Pancreas (tissue), 10 donors: ENCODE data around the gene CELF5. TPM values are rescaled to one million over a fixed set of nuclear protein-coding genes. Genes with fewer than 3 reads are reported as not detected.

ENCODE experiments used
- ATAC-seq, 4 donors: fragments of 200-7000 bp; cut with Tn5 transposase; one replicate each; pipeline versions ENCODE4 v1.8.0 to v1.9.1; 2020; ENCODE audit warnings: mild to moderate bottlenecking in 4 of 4, moderate library complexity in 4 of 4
- DNase-seq, 6 donors: peaks; one replicate each; pipeline ENCODE4 v3.0.0-alpha.2; 2020
- FAIRE-seq: peaks from 2 replicates; lab custom pipeline; 2012; peaks lifted over from hg19 to GRCh38; lab: Jason Lieb, UNC
- H3K27ac ChIP-seq, 4 donors: fragments of 200-600 bp; sonication (generic); 1 replicate in 3 of 4; 2 replicates in 1 of 4; pipeline versions ENCODE4 v1.5.0 to v1.8.0; 2020
- H3K27me3 ChIP-seq, 4 donors: fragments of 200-600 bp; one replicate each; pipeline ENCODE4 v1.8.0; 2021
- H3K36me3 ChIP-seq, 3 donors: fragments of 200-600 bp; sonication (generic) in 1 of 3; one replicate each; pipeline versions ENCODE4 v1.5.0 to v1.8.0; 2020 to 2021
- H3K4me1 ChIP-seq, 3 donors: fragments of 200-600 bp; one replicate each; pipeline ENCODE4 v1.8.0; 2021
- H3K4me3 ChIP-seq, 4 donors: fragments of 200-600 bp; sonication (generic) in 2 of 4; one replicate each; pipeline versions ENCODE4 v1.5.0 to v1.8.0; 2020 to 2021
- H3K9me3 ChIP-seq, 4 donors: fragments of 200-600 bp; one replicate each; pipeline ENCODE4 v1.8.0; 2021
- CTCF ChIP-seq, 4 donors: fragments of 200-600 bp; sonication (generic) in 3 of 4; IDR thresholded peaks; one replicate each; pipeline versions ENCODE4 v1.5.0 to v1.8.0; 2021; ENCODE audit warnings: antibody characterized with exemption in 4 of 4
- WGBS, 2 donors: extraction: QIAGEN DNeasy Blood & Tissue Kit; methylation state at CpG; one replicate each; pipeline ENCODE4 v1.1.7; 2013; 5-methylcytosine and 5-hydroxymethylcytosine counted together
- intact Hi-C, 3 donors: fragments of 100-400 bp; cut with DNase I; formaldehyde crosslinking; loops; one replicate each; pipeline versions ENCODE4 v1.11.1 to v1.14.2; 2022
- polyA plus RNA-seq, 2 donors: library from polyadenylated mRNA; stranded (reverse); fragments of 200-250 nt; gene quantifications; one replicate each; pipeline ENCODE4 v1.2.3, GENCODE V29; 2013
- total RNA-seq, 6 donors: library from RNA; stranded (reverse); fragmentation: NEBNext Ultra II Directional in 4 of 6; extraction: Animal tissue kit (Norgen Biotek cat#: 25700) in 4 of 6; gene quantifications; one replicate each; pipeline versions ENCODE4 v1.2.1 to v1.2.4, GENCODE V29; 2021 to 2023
- donor health status: healthy with polysubstance abuse.
- donor health status: DM: no; HTN: no; CAD: no; lungs with moderate emphysema.
- donor health status: DM: no; HTN: no; CAD: no.
- donor health status: control.
- donor health status: control.
- donor health status: Bipolar disorder and iron deficiency.
- donor health status: DM: yes; HTN: yes; CAD: no.
- donor health status: DM: no; HTN: no; CAD: no.
- donor health status: DM: no; HTN: no; CAD: no.
- donor health status: DM: yes; HTN: yes; CAD: no.

The CELF5 gene
- total and polyA plus RNA-seq, 8 donors = 0.30 to 1.6 (median 0.65) TPM

- DNase-seq = no peak
- FAIRE-seq = no peak
- whole genome bisulfite sequencing, 2 donors = 40 to 41% methylated on average over 5 of the region's 5 CpGs
- no peak overlapping the region for H3K27ac ChIP-seq
- H3K4me3 ChIP-seq = no peak overlapping the region
- no peaks in the 10 kb centered on the region for H3K27me3 ChIP-seq
- no peaks in the 10 kb centered on the region for H3K9me3 ChIP-seq
- intact Hi-C loops = no loop called here
- H3K4me1 ChIP-seq = no peaks in the 10 kb centered on the region
- no peak for TF ChIP-seq CTCF (IDR thresholded peaks at IDR 0.05)
- no peaks in the 10 kb centered on the region for H3K36me3 ChIP-seq
- ATAC-seq = no peak
Measured at GRCh38 chr19:3277649-3278048, 53.2 kb downstream of the CELF5 start.

- Histone ChIP-seq H3K4me1 (no peaks in the 10 kb centered on the region), H3K27ac (no peak overlapping the region), H3K27me3 (no peaks in the 10 kb centered on the region), H3K4me3 (no peak overlapping the region), H3K36me3 (no peaks in the 10 kb centered on the region), H3K9me3 (no peaks in the 10 kb centered on the region)
- ATAC-seq = no peak
- DNase-seq = no peak
- intact Hi-C loops = no loop called here
- 76 to 87% methylated on average over 11 of the region's 11 CpGs for WGBS, 2 donors
- TF ChIP-seq CTCF (IDR thresholded peaks at IDR 0.05) = no peak
- no peak for FAIRE-seq
Measured at GRCh38 chr19:3278294-3278693, 53.8 kb downstream of the CELF5 start.

- no peaks in the 10 kb centered on the region for H3K4me1 ChIP-seq
- ATAC-seq = no peak
- no peak for TF ChIP-seq CTCF (IDR thresholded peaks at IDR 0.05)
- H3K9me3 ChIP-seq = no peaks in the 10 kb centered on the region
- 67 to 79% methylated on average over 5 of the region's 5 CpGs for WGBS, 2 donors
- H3K27me3 ChIP-seq = no peaks in the 10 kb centered on the region
- intact Hi-C loops = no loop called here
- no peak overlapping the region for H3K27ac ChIP-seq
- no peaks in the 10 kb centered on the region for H3K36me3 ChIP-seq
- no peak for FAIRE-seq
- no peak overlapping the region for H3K4me3 ChIP-seq
- no peak for DNase-seq
Measured at GRCh38 chr19:3278749-3279148, 54.3 kb downstream of the CELF5 start.

GRCh38 chr19:3279306-3279705 is 54.8 kb downstream of the CELF5 start:
- DNase-seq (no peak), FAIRE-seq (no peak), ATAC-seq (no peak)
- 75 to 87% methylated on average over 7 of the region's 7 CpGs for WGBS, 2 donors
- intact Hi-C loops = no loop called here
- peaks cover 0 to 2% (median 2%) of the 10 kb centered on the region in 3 donors for H3K4me1 ChIP-seq
- no peaks in the 10 kb centered on the region for H3K36me3 ChIP-seq
- no peak overlapping the region for H3K27ac ChIP-seq
- TF ChIP-seq CTCF (IDR thresholded peaks at IDR 0.05) = no peak
- no peak overlapping the region for H3K4me3 ChIP-seq
- H3K27me3 ChIP-seq = no peaks in the 10 kb centered on the region
- H3K9me3 ChIP-seq = no peaks in the 10 kb centered on the region

GRCh38 chr19:3281026-3281425 is 56.6 kb downstream of the CELF5 start:
- Histone ChIP-seq H3K36me3 (no peaks in the 10 kb centered on the region), H3K27ac (no peak overlapping the region), H3K9me3 (no peaks in the 10 kb centered on the region), H3K4me1 (peaks cover 4 to 6% (median 5%) of the 10 kb centered on the region in 3 donors), H3K4me3 (no peak overlapping the region), H3K27me3 (no peaks in the 10 kb centered on the region)
- WGBS, 2 donors = 76 to 84% methylated on average over 17 to 21 of the region's 21 CpGs
- no peak for TF ChIP-seq CTCF (IDR thresholded peaks at IDR 0.05)
- intact Hi-C loops = no loop called here
- DNase-seq (no peak), FAIRE-seq (no peak), ATAC-seq (no peak)
